Adrenal gland (tissue), 5 donors: Measurements from ENCODE around the gene CCL25.

Experiments
- CTCF ChIP-seq, 6 experiments: fragments of 450-650 bp in 4 of 6; fragments of 200-600 bp in 2 of 6; sonication (generic) in 1 of 6; IDR thresholded peaks; 1 replicate in 5 of 6; 2 replicates in 1 of 6; pipeline versions ENCODE4 v1.5.1 to v1.8.0; 2016 to 2021; ENCODE audit warnings: antibody characterized with exemption in 6 of 6, mild to moderate bottlenecking in 2 of 6, moderate library complexity in 1 of 6
- POLR2A ChIP-seq, 2 donors: fragments of 450-650 bp; IDR thresholded peaks; one replicate each; pipeline ENCODE4 v1.6.1; 2017; ENCODE audit warnings: antibody characterized with exemption in 2 of 2, mild to moderate bottlenecking in 2 of 2, moderate library complexity in 1 of 2
- donor health status: DM: no; HTN: no; CAD: no.

GRCh38 chr19:8096071-8096470 is 43.5 kb downstream of the CCL25 start:
- no peak for TF ChIP-seq CTCF (IDR thresholded peaks at IDR 0.05)
- TF ChIP-seq POLR2A (IDR thresholded peaks at IDR 0.05) = no peak
